Jurkat, Clone E6-1 (cell line): ENCODE measurements around the gene DKK2.

Experiments used
- DNase-seq: peaks from one replicate; pipeline ENCODE4 v3.0.0-alpha.2; 2011; ENCODE audit warnings: low read depth, low spot score
- H3K4me3 ChIP-seq: 2 replicates; pipeline ENCODE4 v1.5.1; 2011; ENCODE audit warnings: mild to moderate bottlenecking, low read length, control low read depth, moderate library complexity

Gene DKK2

GRCh38 chr4:107018344-107018735 is 17.8 kb downstream of the DKK2 start:
- H3K4me3 ChIP-seq = no peak overlapping the region
- no peak for DNase-seq

GRCh38 chr4:107017443-107018343 is 18.4 kb downstream of the DKK2 start:
- DNase-seq = no peak
- no peak overlapping the region for H3K4me3 ChIP-seq

GRCh38 chr4:107011312-107011711 is 24.8 kb downstream of the DKK2 start:
- DNase-seq = no peak
- H3K4me3 ChIP-seq = no peak overlapping the region

DNA sequence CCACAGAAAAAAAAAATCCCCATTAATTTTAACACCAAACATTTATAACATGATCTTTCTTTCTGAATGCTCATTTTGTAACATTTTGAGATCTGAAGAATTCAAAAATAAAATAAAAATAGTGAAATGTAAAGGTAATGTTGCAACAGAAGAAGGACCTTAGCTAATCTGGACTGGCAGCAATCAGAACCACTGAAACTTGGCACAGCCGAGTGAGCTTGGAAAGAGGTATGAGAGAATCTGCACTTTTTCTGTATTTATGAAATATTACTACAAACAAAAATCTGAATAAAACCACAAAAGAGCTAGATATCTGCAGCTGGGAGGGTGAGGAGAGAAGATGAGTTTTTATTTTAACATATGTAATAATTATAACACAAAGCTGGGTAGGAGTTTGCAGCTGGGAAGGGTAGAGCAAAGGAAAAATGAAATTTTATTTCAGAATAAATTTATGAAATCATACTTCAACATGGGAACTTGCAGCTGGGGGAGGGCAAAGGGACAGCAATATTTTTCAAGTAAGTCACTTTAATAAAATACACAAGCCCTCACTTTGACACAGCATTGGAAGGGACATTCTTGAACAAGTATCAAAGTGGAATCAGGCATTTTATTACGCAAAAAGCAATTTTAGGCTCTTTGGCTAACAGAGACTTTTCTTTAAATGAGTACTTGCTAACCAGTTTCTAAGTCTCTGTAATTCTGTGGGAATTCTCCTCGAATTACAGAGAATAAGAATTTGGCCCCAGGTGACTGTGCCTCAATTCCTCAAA is 26.7 kb downstream of the DKK2 start:
- no peak overlapping the region for H3K4me3 ChIP-seq
- DNase-seq = no peak

- H3K4me3 ChIP-seq = no peak overlapping the region
- DNase-seq = no peak
Observed at GRCh38 chr4:107008115-107008514, 28.0 kb downstream of the DKK2 start.

GRCh38 chr4:107006218-107006617 is 29.9 kb downstream of the DKK2 start:
- DNase-seq = no peak
- H3K4me3 ChIP-seq = no peak overlapping the region

DNA sequence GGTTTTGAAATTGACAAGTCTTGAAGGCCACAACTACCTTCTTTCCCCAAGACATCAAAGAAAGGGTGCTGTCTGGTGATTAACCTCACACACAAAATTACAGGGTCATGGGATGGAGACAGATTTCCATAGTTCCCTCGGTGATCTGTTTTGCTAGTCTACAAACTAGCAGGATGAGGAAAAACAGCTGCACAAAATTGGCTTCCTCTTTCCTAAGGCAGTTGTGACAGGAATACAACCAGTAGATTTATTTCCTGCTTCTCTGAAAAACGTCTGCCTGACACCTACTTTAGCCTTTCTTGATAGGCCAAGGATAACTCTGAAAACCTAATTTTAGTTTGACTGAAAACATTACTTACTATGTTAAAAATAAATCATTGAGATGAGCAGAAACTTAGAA is 39.6 kb downstream of the DKK2 start:
- DNase-seq = no peak
- no peak overlapping the region for H3K4me3 ChIP-seq

GRCh38 chr4:106993827-106994226 is 42.3 kb downstream of the DKK2 start:
- H3K4me3 ChIP-seq = no peak overlapping the region
- no peak for DNase-seq

DNA sequence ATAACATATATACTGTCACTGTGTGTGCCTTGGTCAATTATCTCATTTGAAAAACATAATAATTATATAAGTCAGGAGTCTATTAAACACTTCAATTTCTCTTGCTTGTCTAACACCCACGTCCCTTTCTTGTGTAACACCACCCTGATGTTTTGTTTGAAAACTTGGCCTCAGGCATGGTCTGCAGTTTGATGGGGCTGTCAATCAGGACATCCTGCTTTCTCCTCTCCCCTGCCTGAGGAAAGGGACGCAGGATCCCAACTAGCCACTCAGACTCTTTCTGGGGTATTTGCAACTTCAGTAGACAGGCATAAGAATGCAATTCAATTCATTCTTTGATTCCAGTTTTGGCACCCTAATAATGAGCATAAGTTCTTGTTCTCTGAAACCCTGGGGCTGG is 48.8 kb downstream of the DKK2 start:
- no peak for DNase-seq
- H3K4me3 ChIP-seq = no peak overlapping the region

GRCh38 chr4:106986486-106986885 is 49.6 kb downstream of the DKK2 start:
- no peak overlapping the region for H3K4me3 ChIP-seq
- no peak for DNase-seq

DNA sequence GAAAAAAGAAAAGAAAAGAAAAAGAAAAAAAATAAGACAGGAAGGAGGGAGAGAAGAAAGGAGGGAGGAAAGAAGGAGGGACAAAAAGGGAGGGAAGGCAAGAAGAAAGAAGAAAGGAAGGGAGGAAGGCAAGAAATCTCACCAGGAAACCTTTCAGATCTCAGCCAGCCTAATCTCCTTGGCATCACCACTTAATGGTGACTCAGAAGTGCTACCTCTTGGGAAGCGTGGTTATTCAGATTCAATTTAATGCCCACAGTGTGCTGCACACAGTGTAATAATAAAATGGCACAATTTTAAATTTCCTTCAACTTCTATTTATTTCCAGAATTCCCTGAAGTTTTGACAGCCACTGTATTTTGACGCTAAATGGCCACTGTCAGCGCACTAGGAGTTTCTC is 50.3 kb downstream of the DKK2 start:
- no peak for DNase-seq
- no peak overlapping the region for H3K4me3 ChIP-seq

- H3K4me3 ChIP-seq = no peak overlapping the region
- no peak for DNase-seq
Observed at GRCh38 chr4:106982711-106983211, 53.4 kb downstream of the DKK2 start.

DNA sequence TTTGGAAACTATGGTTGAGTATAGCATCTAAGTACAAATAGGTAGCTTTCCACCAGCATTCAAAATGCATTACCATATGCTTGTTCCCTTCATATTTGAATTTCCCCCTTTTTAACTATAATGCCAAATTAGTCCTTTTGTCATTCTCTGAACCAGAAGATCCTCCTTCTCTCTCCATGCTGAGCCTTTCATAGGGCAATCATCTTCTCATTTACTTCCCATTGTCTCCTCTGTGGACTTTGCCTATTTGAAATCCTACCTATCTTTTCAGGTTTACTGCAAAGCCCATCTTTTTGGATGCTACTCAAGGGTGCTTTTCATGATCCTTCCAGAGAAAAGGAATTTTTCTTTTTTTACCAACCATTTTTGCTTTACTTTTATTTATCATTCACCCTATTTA is 54.7 kb downstream of the DKK2 start:
- H3K4me3 ChIP-seq = no peak overlapping the region
- no peak for DNase-seq

- DNase-seq = no peak
- H3K4me3 ChIP-seq = no peak overlapping the region
Observed at GRCh38 chr4:106979476-106979875, 56.6 kb downstream of the DKK2 start.

- H3K4me3 ChIP-seq = peak overlapping the region; percentile 36
- DNase-seq = peak; percentile 69
Observed at GRCh38 chr4:106978046-106978774, 57.9 kb downstream of the DKK2 start.

- no peak overlapping the region for H3K4me3 ChIP-seq
- no peak for DNase-seq
Observed at GRCh38 chr4:106971636-106972035, 64.5 kb downstream of the DKK2 start.

DNA sequence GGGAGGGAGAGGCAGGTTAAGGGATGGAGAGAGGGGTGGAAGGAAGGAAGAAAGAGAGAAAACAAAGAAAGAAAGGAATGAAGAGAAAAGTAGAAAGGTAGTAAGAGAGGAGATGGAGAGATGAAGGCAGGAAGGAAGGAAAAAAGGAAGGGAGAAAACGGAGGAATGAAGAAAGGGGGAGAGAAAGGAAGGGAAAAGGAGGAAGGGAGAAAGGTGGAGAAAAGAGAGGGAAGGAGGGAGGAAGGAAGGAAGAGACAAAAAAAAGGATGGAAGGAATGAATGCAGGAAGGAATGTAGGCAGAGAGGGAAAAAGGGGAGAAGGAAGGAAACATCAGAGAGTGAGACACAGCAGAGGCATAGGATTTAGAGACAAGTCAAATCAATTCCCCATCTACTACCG is 68.2 kb downstream of the DKK2 start:
- DNase-seq = no peak
- no peak overlapping the region for H3K4me3 ChIP-seq

DNA sequence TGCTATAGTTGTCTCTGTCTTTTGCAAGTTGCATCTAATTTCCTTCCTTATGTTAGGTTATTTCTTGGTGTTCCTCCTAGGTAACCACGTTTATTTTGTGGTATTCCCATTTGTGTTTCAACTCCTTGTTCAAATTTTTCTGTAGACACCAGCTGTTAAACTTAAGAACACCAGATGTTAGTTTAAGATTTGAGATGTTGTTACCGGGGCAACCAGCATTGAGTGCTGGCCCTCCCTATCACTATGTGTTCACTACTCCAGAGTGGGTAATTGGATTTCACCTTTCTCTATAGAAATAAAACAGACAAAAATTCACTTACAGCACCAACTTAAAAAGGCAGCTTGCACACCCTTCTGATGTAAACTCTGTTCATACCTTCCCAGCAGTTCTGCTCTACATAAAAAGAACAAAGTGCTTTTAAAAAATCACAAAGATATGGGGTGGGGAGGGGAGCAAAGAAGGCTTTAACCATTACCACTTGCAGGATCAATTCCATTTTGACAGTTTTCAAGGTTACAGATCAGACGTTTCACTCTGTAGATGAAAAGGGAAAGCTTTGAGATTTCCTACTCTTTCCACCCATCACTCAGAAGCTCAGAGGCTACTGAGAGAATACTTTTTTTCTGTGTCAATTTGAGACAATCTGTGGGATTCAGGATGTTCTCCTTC is 82.9 kb downstream of the DKK2 start:
- no peak for DNase-seq
- H3K4me3 ChIP-seq = no peak overlapping the region

DNA sequence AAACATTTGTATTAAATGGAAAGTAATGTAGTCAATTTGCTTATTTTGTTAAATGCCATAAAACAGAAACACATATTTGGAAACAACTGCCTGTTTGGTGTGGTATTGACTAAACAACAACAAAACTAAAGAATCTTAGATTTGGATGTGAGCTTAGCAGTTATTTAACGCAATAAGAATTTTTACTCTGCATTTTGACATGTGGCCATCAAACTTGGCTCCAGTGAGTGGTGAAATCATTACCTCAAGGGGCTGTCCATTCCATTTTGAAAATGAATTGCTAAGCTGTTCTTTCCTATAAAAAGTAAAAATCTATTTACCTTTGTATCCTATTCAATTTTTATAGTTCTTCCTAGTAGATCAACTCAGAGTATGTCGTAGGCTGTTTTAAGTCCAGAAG is 84.2 kb downstream of the DKK2 start:
- no peak for DNase-seq

More for the DNA sequence above, 84.2 kb downstream of the DKK2 start:
- no peak overlapping the region for H3K4me3 ChIP-seq
